K562 (cell line): ENCODE measurements around the gene ARPC1A. TPM values are rescaled to one million over a fixed set of nuclear protein-coding genes. Genes with fewer than 3 reads are reported as not detected.

Experiments used
- ATAC-seq: fragments of 200-7000 bp; cut with Tn5 transposase; 3 replicates; pipeline ENCODE4 v1.9.1; 2020; ENCODE audit warnings: moderate library complexity
- BruUV-seq: library from RNA; stranded (reverse); fragments of 400-500 nt; replicated peaks from 2 replicates; lab custom pipeline; 2021; lab: Mats Ljungman, UMichigan
- CTCF ChIA-PET: fragments of 300-600 bp; formaldehyde crosslinking; extraction: SDS; loops from one replicate; lab custom pipeline; 2021; ENCODE audit warnings: low intra/inter-chr PET ratio; lab: Yijun Ruan, JAX
- POLR2A ChIA-PET: fragments of 300-600, 350-650 bp; sonication (Branson Sonifier 250); formaldehyde crosslinking; extraction: SDS; loops from one replicate; lab custom pipeline; 2021; ENCODE audit warnings: antibody characterized with exemption, inconsistent platforms; lab: Yijun Ruan, JAX
- DNase-seq, 4 experiments: peaks; one replicate each; pipeline versions ENCODE4 v3.0.0 to v3.0.0-alpha.2; 2011 to 2018; ENCODE audit warnings: low spot score in 3 of 4, mixed read lengths in 3 of 4; ENCODE audit errors: extremely low read depth in 1 of 4
- FAIRE-seq: peaks from 2 replicates; lab custom pipeline; 2011; peaks lifted over from hg19 to GRCh38; lab: Jason Lieb, UNC
- H2AFZ ChIP-seq: 2 replicates; pipeline ENCODE4 v1.6.0; 2011; ENCODE audit warnings: low read depth, low read length, control low read depth, inconsistent platforms
- H3K27ac ChIP-seq: fragments of 200-600 bp; 3 replicates; pipeline ENCODE4 v1.8.0; 2011; ENCODE audit warnings: low read depth, mild to moderate bottlenecking, control low read depth, inconsistent platforms, low read length, moderate library complexity, mixed read lengths; ENCODE audit errors: extremely low read depth
- H3K27me3 ChIP-seq, 2 experiments: fragments of 300-600 bp in 1 of 2; 2 replicates in 1 of 2; 3 replicates in 1 of 2; pipeline versions ENCODE4 v1.6.0 to v1.8.0; 2011; ENCODE audit warnings: inconsistent platforms in 2 of 2, low read length in 2 of 2, mild to moderate bottlenecking in 1 of 2, mixed read lengths in 1 of 2, moderate library complexity in 1 of 2; ENCODE audit not compliant: control insufficient read depth in 2 of 2, insufficient read depth in 2 of 2
- H3K36me3 ChIP-seq: fragments of 300-600 bp; 3 replicates; pipeline ENCODE4 v1.8.0; 2011; ENCODE audit warnings: mild to moderate bottlenecking, low read length, inconsistent platforms; ENCODE audit not compliant: control insufficient read depth, insufficient read depth
- H3K4me1 ChIP-seq, 2 experiments: fragments of 200-600 bp in 1 of 2; replicated peaks in 1 of 2; 2 replicates in 1 of 2; 3 replicates in 1 of 2; pipeline versions ENCODE4 v1.5.1 to v1.8.0; 2011; ENCODE audit warnings: inconsistent platforms in 2 of 2, low read length in 2 of 2, mild to moderate bottlenecking in 1 of 2, mixed read lengths in 1 of 2, moderate library complexity in 1 of 2; ENCODE audit not compliant: control insufficient read depth in 2 of 2, insufficient read depth in 2 of 2
- H3K4me2 ChIP-seq: 2 replicates; pipeline ENCODE4 v1.6.1; 2011; ENCODE audit warnings: low read length, control low read depth, inconsistent platforms, mixed read lengths; ENCODE audit not compliant: insufficient read depth
- H3K4me3 ChIP-seq: fragments of 200-600 bp; sonication (generic), shearing (Covaris generic); 2 replicates; pipeline ENCODE4 v1.5.1; 2016; ENCODE audit warnings: control low read depth, inconsistent platforms
- H3K79me2 ChIP-seq: fragments of 200-600 bp; 3 replicates; pipeline ENCODE4 v1.8.0; 2011; ENCODE audit warnings: low read length, inconsistent platforms; ENCODE audit not compliant: control insufficient read depth, insufficient read depth
- H3K9ac ChIP-seq, 2 experiments: 2 replicates each; pipeline versions ENCODE4 v1.6.0 to v1.6.1; 2011; ENCODE audit warnings: low read depth in 2 of 2, low read length in 2 of 2, control low read depth in 1 of 2, inconsistent platforms in 1 of 2, mild to moderate bottlenecking in 1 of 2, mixed read lengths in 1 of 2; ENCODE audit not compliant: insufficient read depth in 1 of 2
- H3K9me1 ChIP-seq: one replicate; pipeline ENCODE4 v1.6.0; 2011; ENCODE audit warnings: inconsistent platforms, mild to moderate bottlenecking, low read length, moderate library complexity; ENCODE audit not compliant: control insufficient read depth, insufficient read depth
- H3K9me3 ChIP-seq: replicated peaks from 2 replicates; pipeline ENCODE4 v1.5.1; 2011; ENCODE audit warnings: low read depth, low read length, inconsistent platforms; ENCODE audit not compliant: control insufficient read depth, insufficient read depth
- H4K20me1 ChIP-seq: replicated peaks from 2 replicates; pipeline ENCODE4 v1.6.1; 2011; ENCODE audit warnings: low read length, inconsistent platforms, mixed read lengths; ENCODE audit not compliant: control insufficient read depth, insufficient read depth
- CBFA2T3 ChIP-seq: fragments of 450-650 bp; IDR thresholded peaks from 2 replicates; pipeline ENCODE4 v1.6.1; 2017
- EP300 ChIP-seq: IDR thresholded peaks from 2 replicates; pipeline ENCODE4 v1.6.1; 2012; ENCODE audit warnings: low read length, improper control_type of control experiment
- FOXJ3 ChIP-seq: sonication (generic); formaldehyde crosslinking; IDR thresholded peaks from 2 replicates; pipeline ENCODE4 v1.4.0; 2020; ENCODE audit warnings: mild to moderate bottlenecking, missing genetic modification reagents
- FOXK1 ChIP-seq: sonication (generic); formaldehyde crosslinking; IDR thresholded peaks from 2 replicates; pipeline ENCODE4 v1.8.0; 2022; ENCODE audit warnings: missing genetic modification reagents, mild to moderate bottlenecking, borderline replicate concordance
- MAZ ChIP-seq, 2 experiments: fragments of 450-650 bp in 1 of 2; sonication (generic) in 1 of 2; formaldehyde crosslinking; IDR thresholded peaks in 1 of 2; conservative IDR thresholded peaks in 1 of 2; 2 replicates each; pipeline versions ENCODE4 v1.4.0 to v1.5.0; 2020; ENCODE audit warnings: mild to moderate bottlenecking in 1 of 2, missing genetic modification reagents in 1 of 2
- NR1H2 ChIP-seq: sonication (generic); formaldehyde crosslinking; IDR thresholded peaks from 2 replicates; pipeline ENCODE4 v1.4.0; 2020; ENCODE audit warnings: mild to moderate bottlenecking, missing genetic modification reagents
- PPARD ChIP-seq: fragments of 250-450 bp; sonication (Bioruptor Pico); IDR thresholded peaks from 2 replicates; pipeline ENCODE4 v1.8.0; 2022; ENCODE audit warnings: inconsistent platforms, mild to moderate bottlenecking, moderate library complexity
- SPI1 ChIP-seq: IDR thresholded peaks from 2 replicates; pipeline ENCODE4 v1.6.1; 2011; ENCODE audit warnings: low read depth, low read length, control low read depth, borderline replicate concordance
- SREBF1 ChIP-seq: fragments of 150-350 bp; IDR thresholded peaks from 2 replicates; pipeline ENCODE4 v1.6.1; 2014; ENCODE audit warnings: antibody characterized with exemption, low read depth, low read length, borderline replicate concordance
- ZNF239 ChIP-seq: fragments of 250-450 bp; sonication (Bioruptor Pico); IDR thresholded peaks from 2 replicates; pipeline ENCODE4 v1.4.0; 2020; ENCODE audit warnings: mild to moderate bottlenecking
- ZNF41 ChIP-seq: fragments of 250-450 bp; sonication (Bioruptor Pico); conservative IDR thresholded peaks from 2 replicates; pipeline ENCODE4 v1.4.0; 2020; ENCODE audit warnings: mild to moderate bottlenecking
- WGBS: fragments of 100-300 bp; shearing (Covaris generic); methylation state at CpG from one replicate; pipeline ENCODE4 v1.1.6; 2016; ENCODE audit warnings: low coverage, mixed read lengths; ENCODE audit not compliant: insufficient coverage; ENCODE audit errors: missing lambda C conversion rate; 5-methylcytosine and 5-hydroxymethylcytosine counted together
- in situ Hi-C: fragments of 300-500 bp; cut with MboI; formaldehyde crosslinking; loops from 4 replicates; pipeline ENCODE4 v1.15.0; 2018; ENCODE audit warnings: inconsistent platforms, mixed read lengths
- intact Hi-C: fragments of 100-400 bp; cut with micrococcal nuclease; formaldehyde crosslinking; loops from 2 replicates; pipeline ENCODE4 v1.14.2; 2022
- polyA plus RNA-seq, 8 experiments: library from polyadenylated mRNA; depleted of rRNA in 4 of 8; stranded (reverse) in 5 of 8; unstranded in 3 of 8; fragments of >200 nt; fragmentation: Nextera tagmentation in 2 of 8; fragmentation: Illumina TruSeq in 1 of 8; extraction: Ambion mirVana in 2 of 8; extraction: Trizol in 1 of 8; gene quantifications; 2 replicates each; pipeline versions ENCODE4 v1.2.1 to v1.2.3, GENCODE V29; 2011 to 2014; ENCODE audit warnings: inconsistent platforms in 1 of 8, missing spikeins in 1 of 8
- total RNA-seq, 7 experiments: library from RNA; depleted of rRNA in 6 of 7; stranded (reverse); fragments of >200 nt in 6 of 7; fragmentation: Illumina TruSeq in 2 of 7; extraction: Trizol in 2 of 7; gene quantifications; 2 replicates each; pipeline versions ENCODE4 v1.2.1 to v1.2.3, GENCODE V29; 2011 to 2021; ENCODE audit warnings: low replicate concordance in 1 of 7
- TF ChIP-seq, protein P1 (sequence below): sonication (generic); formaldehyde crosslinking; IDR thresholded peaks from 2 replicates; pipeline ENCODE4 v1.9.0; 2022; ENCODE audit warnings: mild to moderate bottlenecking, missing genetic modification reagents
- TF ChIP-seq, protein P2 (sequence below), 2 experiments: fragments of 450-650 bp; IDR thresholded peaks; 2 replicates each; pipeline ENCODE4 v1.6.1; 2018; ENCODE audit warnings: mild to moderate bottlenecking in 2 of 2, low read depth in 1 of 2; ENCODE audit not compliant: partially characterized antibody in 2 of 2
- TF ChIP-seq, protein P3 (sequence below): sonication (generic); formaldehyde crosslinking; IDR thresholded peaks from 2 replicates; pipeline ENCODE4 v1.8.0; 2022; ENCODE audit warnings: mild to moderate bottlenecking, missing genetic modification reagents

ARPC1A gene
- total and polyA plus RNA-seq, 9 of the 15 experiments (the other 6 are each of a cell fraction or from before 2014, with no cell fraction given) = 39.5 to 151 (median 86.1) TPM

DNA sequence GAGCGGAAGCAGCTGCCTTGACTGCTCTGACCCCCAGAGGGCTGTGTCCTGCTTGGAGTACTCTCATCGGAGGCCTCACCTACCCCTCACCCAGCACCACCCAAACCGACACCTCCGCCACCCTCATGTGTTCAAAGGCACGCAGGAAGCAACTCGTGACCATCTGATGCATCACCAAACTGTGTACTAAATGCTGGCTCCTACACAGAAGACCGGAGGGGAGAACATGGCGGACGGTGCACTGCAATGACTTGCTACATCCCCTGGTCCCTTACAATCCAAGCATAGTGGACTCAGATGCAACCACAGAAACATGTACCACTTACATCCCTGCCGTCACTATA, 79.3 kb downstream of the ARPC1A start:
- in situ Hi-C loops = no loop called here
- WGBS = 92% methylated on average over 10 of the region's 10 CpGs
- ATAC-seq = no peak
- TF ChIP-seq CBFA2T3 (no peak), FOXK1 (CRISPR knock-in tag) (no peak), PPARD (CRISPR knock-in tag) (no peak), SPI1 (no peak), EP300 (no peak), FOXJ3 (no peak), ZNF41 (no peak), SREBF1 (no peak), ZNF239 (CRISPR knock-in tag) (no peak), MAZ (CRISPR knock-in tag; conservative IDR thresholded peaks at IDR 0.05 in 1 of 2, IDR thresholded peaks at IDR 0.05 in 1 of 2) (no peak), NR1H2 (CRISPR knock-in tag) (no peak)
- TF ChIP-seq, protein P1, sequence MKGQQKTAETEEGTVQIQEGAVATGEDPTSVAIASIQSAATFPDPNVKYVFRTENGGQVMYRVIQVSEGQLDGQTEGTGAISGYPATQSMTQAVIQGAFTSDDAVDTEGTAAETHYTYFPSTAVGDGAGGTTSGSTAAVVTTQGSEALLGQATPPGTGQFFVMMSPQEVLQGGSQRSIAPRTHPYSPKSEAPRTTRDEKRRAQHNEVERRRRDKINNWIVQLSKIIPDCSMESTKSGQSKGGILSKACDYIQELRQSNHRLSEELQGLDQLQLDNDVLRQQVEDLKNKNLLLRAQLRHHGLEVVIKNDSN (CRISPR knock-in tag) = no peak
- TF ChIP-seq, protein P2, sequence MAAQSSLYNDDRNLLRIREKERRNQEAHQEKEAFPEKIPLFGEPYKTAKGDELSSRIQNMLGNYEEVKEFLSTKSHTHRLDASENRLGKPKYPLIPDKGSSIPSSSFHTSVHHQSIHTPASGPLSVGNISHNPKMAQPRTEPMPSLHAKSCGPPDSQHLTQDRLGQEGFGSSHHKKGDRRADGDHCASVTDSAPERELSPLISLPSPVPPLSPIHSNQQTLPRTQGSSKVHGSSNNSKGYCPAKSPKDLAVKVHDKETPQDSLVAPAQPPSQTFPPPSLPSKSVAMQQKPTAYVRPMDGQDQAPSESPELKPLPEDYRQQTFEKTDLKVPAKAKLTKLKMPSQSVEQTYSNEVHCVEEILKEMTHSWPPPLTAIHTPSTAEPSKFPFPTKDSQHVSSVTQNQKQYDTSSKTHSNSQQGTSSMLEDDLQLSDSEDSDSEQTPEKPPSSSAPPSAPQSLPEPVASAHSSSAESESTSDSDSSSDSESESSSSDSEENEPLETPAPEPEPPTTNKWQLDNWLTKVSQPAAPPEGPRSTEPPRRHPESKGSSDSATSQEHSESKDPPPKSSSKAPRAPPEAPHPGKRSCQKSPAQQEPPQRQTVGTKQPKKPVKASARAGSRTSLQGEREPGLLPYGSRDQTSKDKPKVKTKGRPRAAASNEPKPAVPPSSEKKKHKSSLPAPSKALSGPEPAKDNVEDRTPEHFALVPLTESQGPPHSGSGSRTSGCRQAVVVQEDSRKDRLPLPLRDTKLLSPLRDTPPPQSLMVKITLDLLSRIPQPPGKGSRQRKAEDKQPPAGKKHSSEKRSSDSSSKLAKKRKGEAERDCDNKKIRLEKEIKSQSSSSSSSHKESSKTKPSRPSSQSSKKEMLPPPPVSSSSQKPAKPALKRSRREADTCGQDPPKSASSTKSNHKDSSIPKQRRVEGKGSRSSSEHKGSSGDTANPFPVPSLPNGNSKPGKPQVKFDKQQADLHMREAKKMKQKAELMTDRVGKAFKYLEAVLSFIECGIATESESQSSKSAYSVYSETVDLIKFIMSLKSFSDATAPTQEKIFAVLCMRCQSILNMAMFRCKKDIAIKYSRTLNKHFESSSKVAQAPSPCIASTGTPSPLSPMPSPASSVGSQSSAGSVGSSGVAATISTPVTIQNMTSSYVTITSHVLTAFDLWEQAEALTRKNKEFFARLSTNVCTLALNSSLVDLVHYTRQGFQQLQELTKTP (IDR thresholded peaks at IDR 0.05; ENCODE audit: low read depth in 1 of 2, partially characterized antibody in 2 of 2) = no peak
- TF ChIP-seq, protein P3, sequence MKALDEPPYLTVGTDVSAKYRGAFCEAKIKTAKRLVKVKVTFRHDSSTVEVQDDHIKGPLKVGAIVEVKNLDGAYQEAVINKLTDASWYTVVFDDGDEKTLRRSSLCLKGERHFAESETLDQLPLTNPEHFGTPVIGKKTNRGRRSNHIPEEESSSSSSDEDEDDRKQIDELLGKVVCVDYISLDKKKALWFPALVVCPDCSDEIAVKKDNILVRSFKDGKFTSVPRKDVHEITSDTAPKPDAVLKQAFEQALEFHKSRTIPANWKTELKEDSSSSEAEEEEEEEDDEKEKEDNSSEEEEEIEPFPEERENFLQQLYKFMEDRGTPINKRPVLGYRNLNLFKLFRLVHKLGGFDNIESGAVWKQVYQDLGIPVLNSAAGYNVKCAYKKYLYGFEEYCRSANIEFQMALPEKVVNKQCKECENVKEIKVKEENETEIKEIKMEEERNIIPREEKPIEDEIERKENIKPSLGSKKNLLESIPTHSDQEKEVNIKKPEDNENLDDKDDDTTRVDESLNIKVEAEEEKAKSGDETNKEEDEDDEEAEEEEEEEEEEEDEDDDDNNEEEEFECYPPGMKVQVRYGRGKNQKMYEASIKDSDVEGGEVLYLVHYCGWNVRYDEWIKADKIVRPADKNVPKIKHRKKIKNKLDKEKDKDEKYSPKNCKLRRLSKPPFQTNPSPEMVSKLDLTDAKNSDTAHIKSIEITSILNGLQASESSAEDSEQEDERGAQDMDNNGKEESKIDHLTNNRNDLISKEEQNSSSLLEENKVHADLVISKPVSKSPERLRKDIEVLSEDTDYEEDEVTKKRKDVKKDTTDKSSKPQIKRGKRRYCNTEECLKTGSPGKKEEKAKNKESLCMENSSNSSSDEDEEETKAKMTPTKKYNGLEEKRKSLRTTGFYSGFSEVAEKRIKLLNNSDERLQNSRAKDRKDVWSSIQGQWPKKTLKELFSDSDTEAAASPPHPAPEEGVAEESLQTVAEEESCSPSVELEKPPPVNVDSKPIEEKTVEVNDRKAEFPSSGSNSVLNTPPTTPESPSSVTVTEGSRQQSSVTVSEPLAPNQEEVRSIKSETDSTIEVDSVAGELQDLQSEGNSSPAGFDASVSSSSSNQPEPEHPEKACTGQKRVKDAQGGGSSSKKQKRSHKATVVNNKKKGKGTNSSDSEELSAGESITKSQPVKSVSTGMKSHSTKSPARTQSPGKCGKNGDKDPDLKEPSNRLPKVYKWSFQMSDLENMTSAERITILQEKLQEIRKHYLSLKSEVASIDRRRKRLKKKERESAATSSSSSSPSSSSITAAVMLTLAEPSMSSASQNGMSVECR (CRISPR knock-in tag) = no peak

More for the DNA sequence above, 79.3 kb downstream of the ARPC1A start:
- intact Hi-C loops = no loop called here
- Histone ChIP-seq H3K9me3 (no peaks in the 10 kb centered on the region), H3K9me1 (no peaks in the 10 kb centered on the region), H3K4me1 (peaks cover 12 to 14% of the 10 kb centered on the region in 2 experiments; a peak in 4 of 5 replicates), H3K27me3 (no peaks in the 10 kb centered on the region), H3K27ac (no peak overlapping the region), H2AFZ (no peak overlapping the region), H3K36me3 (peaks cover 75% of the 10 kb centered on the region), H3K4me2 (no peak overlapping the region), H4K20me1 (peaks cover 34% of the 10 kb centered on the region), H3K79me2 (peaks cover 63% of the 10 kb centered on the region), H3K9ac (peak overlapping the region in 1 of 2 experiments; percentile 76; a peak in 2 of 4 replicates), H3K4me3 (no peak overlapping the region)
- BruUV-seq = no TSS peak
- POLR2A ChIA-PET = interaction anchor here (0.8 kb wide), 1 partner anchor 25 kb away, joined by 3 read pairs; no protein-coding TSS in a partner anchor
- FAIRE-seq = no peak
- DNase-seq = no peak
- CTCF ChIA-PET = no interaction called here
